LNCaP clone FGC (cell line): ENCODE data around the gene LMO7.

Experiments used
- DNase-seq: peaks from one replicate; pipeline ENCODE4 v3.0.0-alpha.2; 2011; ENCODE audit warnings: low read depth
- H3K4me3 ChIP-seq: 2 replicates; pipeline ENCODE4 v1.5.1; 2011; ENCODE audit warnings: mild to moderate bottlenecking, low read depth, low read length, control low read depth
- CTCF ChIP-seq: IDR thresholded peaks from 2 replicates; pipeline ENCODE4 v1.5.1; 2012; ENCODE audit warnings: mild to moderate bottlenecking; ENCODE audit not compliant: control insufficient read depth, insufficient read depth; ENCODE audit errors: extremely low read depth

LMO7 gene

GRCh38 chr13:75643693-75644092, 7.6 kb downstream of the LMO7 start:
- TF ChIP-seq CTCF = no peak
- no peak for DNase-seq
- no peak overlapping the region for H3K4me3 ChIP-seq

- no peak for DNase-seq
- TF ChIP-seq CTCF = no peak
- H3K4me3 ChIP-seq = no peak overlapping the region
Measured at GRCh38 chr13:75645141-75645540, 9.0 kb downstream of the LMO7 start.

GRCh38 chr13:75647126-75647784, 11.1 kb downstream of the LMO7 start:
- DNase-seq = no peak
- H3K4me3 ChIP-seq = no peak overlapping the region

GRCh38 chr13:75648446-75648845, 12.3 kb downstream of the LMO7 start:
- DNase-seq = no peak
- no peak for TF ChIP-seq CTCF
- no peak overlapping the region for H3K4me3 ChIP-seq

More at GRCh38 chr13:75647126-75647784, 11.1 kb downstream of the LMO7 start:
- no peak for TF ChIP-seq CTCF

GRCh38 chr13:75651013-75651412, 14.9 kb downstream of the LMO7 start:
- no peak overlapping the region for H3K4me3 ChIP-seq
- TF ChIP-seq CTCF = no peak
- no peak for DNase-seq

- no peak overlapping the region for H3K4me3 ChIP-seq
- DNase-seq = no peak
- TF ChIP-seq CTCF = no peak
Measured at GRCh38 chr13:75652726-75653125, 16.6 kb downstream of the LMO7 start.

GRCh38 chr13:75656425-75656989, 20.4 kb downstream of the LMO7 start:
- DNase-seq = no peak
- no peak for TF ChIP-seq CTCF
- H3K4me3 ChIP-seq = no peak overlapping the region
